Activated CD4-positive, alpha-beta T cell treated with anti-CD3 and anti-CD28 coated beads for 36 hours (primary cell): ENCODE data around the gene PCDHGC3. TPM values are rescaled to one million over a fixed set of nuclear protein-coding genes. Genes with fewer than 3 reads are reported as not detected.

Experiments used
- ATAC-seq: fragments of 200-7000 bp; cut with Tn5 transposase; one replicate; pipeline ENCODE4 v1.10.0; 2021; ENCODE audit warnings: mild to moderate bottlenecking, moderate library complexity
- CTCF ChIA-PET: fragments of 350-600 bp; sonication (Branson Sonifier 250); formaldehyde crosslinking; loops from one replicate; lab custom pipeline; 2021; ENCODE audit warnings: antibody characterized with exemption; lab: Charles Lee
- POLR2A ChIA-PET: fragments of 350-600 bp; sonication (Branson Sonifier 250); formaldehyde crosslinking; loops from one replicate; lab custom pipeline; 2021; ENCODE audit warnings: antibody characterized with exemption, inconsistent platforms; lab: Charles Lee
- DNase-seq: peaks from one replicate; pipeline ENCODE4 v3.0.0-alpha.2; 2020
- H3K27ac Mint-ChIP-seq: one replicate; pipeline ENCODE4 v1.8.0; 2021; ENCODE audit warnings: mixed read lengths
- H3K27me3 Mint-ChIP-seq: one replicate; pipeline ENCODE4 v1.8.0; 2021; ENCODE audit warnings: mixed read lengths
- H3K36me3 Mint-ChIP-seq: one replicate; pipeline ENCODE4 v1.8.0; 2021; ENCODE audit warnings: low read depth, mixed read lengths
- H3K4me1 Mint-ChIP-seq: one replicate; pipeline ENCODE4 v1.8.0; 2021; ENCODE audit warnings: mixed read lengths
- H3K4me3 Mint-ChIP-seq: one replicate; pipeline ENCODE4 v1.8.0; 2021; ENCODE audit warnings: mild to moderate bottlenecking, moderate library complexity, mixed read lengths
- H3K9me3 Mint-ChIP-seq: one replicate; pipeline ENCODE4 v1.8.0; 2021; ENCODE audit warnings: low read depth, mixed read lengths
- intact Hi-C, 2 experiments: fragments of 100-400 bp; cut with DNase I in 1 of 2; cut with micrococcal nuclease in 1 of 2; formaldehyde crosslinking; loops; one replicate each; pipeline versions ENCODE4 v1.14.2 to v1.15.1; 2022 to 2024; cut with DNase I, micrococcal nuclease
- total RNA-seq, 2 experiments: library from RNA; stranded (reverse); gene quantifications; one replicate each; pipeline ENCODE4 v1.2.3, GENCODE V29; 2021

The PCDHGC3 gene
- total RNA-seq, 2 experiments from 2014 or later = 0.16 to 0.34 TPM

DNA sequence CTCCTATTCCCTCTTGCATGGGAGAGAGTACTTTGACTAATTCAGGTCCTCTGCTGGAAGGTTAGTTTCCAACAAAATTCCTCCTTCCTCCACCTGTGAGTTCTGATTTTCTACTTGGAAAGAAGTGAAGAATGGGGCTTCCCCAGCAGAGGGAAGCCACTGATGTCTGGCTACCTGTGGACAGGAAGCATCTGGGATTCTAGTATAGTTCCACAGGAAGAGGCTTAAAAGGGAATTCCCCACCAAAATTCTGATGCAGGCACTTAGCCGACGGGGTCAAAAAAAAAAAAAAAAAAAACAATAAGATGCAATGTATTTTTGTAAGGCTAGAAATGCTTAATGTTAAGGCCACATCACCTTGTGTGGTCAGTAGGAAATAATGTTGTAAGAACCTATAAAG is 46.5 kb downstream of the PCDHGC3 start:
- ChIA-PET CTCF (interaction anchor here (0.6 to 10.2 kb wide), 15 partner anchors 10 to 167 kb away, joined by 3 to 101 read pairs (median 9); partner anchors contain the start of genes PCDHGA10, PCDHGA11, PCDHGA12 and PCDHGA4), POLR2A (no interaction called here)
- H3K9me3 Mint-ChIP-seq = no peaks in the 10 kb centered on the region
- intact Hi-C loops = loop anchor here in 1 of 2 experiments (5.0 kb wide), 1 partner anchor 35 kb away; no protein-coding TSS in a partner anchor
- no peak overlapping the region for H3K4me3 Mint-ChIP-seq
- no peak for DNase-seq
- no peak for ATAC-seq
- peaks cover 28% of the 10 kb centered on the region for H3K4me1 Mint-ChIP-seq
- no peak overlapping the region for H3K27ac Mint-ChIP-seq
- peaks cover 66% of the 10 kb centered on the region for H3K36me3 Mint-ChIP-seq
- H3K27me3 Mint-ChIP-seq = no peaks in the 10 kb centered on the region

DNA sequence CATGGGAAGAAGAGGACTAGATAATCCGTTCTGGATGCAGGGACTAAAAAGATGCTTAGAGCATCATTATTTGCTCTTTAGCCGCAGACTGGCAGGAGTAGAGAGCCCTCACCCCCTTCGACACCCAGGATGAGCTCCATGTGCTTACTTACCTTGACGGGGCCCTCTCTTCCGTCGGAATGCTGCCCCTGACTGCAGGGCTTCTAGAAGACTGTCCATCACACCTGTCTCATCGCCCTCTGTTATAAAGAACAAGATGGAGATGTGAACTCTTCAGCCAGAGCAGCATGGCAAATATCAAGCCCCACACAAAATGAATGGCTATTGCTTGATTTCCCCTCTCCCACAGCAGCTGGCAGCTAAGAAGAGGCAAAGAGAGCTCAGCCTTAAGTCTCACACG is 48.2 kb downstream of the PCDHGC3 start:
- H3K4me3 Mint-ChIP-seq = no peak overlapping the region
- H3K36me3 Mint-ChIP-seq = peaks cover 66% of the 10 kb centered on the region
- no peak overlapping the region for H3K27ac Mint-ChIP-seq
- H3K4me1 Mint-ChIP-seq = peaks cover 28% of the 10 kb centered on the region
- ATAC-seq (no peak), DNase-seq (no peak)
- no peaks in the 10 kb centered on the region for H3K27me3 Mint-ChIP-seq
- ChIA-PET POLR2A (no interaction called here), CTCF (interaction anchor here (0.6 to 10.2 kb wide), 20 partner anchors 11 to 756 kb away, joined by 3 to 101 read pairs (median 5); partner anchors contain the start of genes PCDHGA10, PCDHGA11, PCDHGA12 and PCDHGA4)
- intact Hi-C loops = loop anchor here (1.0 to 5.0 kb wide), 7 partner anchors 33 to 203 kb away; partner anchors contain the start of genes PCDHGA10 (in 1 of the 2), PCDHGA11 (in 1 of the 2), PCDHGA12 (in 1 of the 2) and PCDHGB7 (in 1 of the 2)
- no peaks in the 10 kb centered on the region for H3K9me3 Mint-ChIP-seq

DNA sequence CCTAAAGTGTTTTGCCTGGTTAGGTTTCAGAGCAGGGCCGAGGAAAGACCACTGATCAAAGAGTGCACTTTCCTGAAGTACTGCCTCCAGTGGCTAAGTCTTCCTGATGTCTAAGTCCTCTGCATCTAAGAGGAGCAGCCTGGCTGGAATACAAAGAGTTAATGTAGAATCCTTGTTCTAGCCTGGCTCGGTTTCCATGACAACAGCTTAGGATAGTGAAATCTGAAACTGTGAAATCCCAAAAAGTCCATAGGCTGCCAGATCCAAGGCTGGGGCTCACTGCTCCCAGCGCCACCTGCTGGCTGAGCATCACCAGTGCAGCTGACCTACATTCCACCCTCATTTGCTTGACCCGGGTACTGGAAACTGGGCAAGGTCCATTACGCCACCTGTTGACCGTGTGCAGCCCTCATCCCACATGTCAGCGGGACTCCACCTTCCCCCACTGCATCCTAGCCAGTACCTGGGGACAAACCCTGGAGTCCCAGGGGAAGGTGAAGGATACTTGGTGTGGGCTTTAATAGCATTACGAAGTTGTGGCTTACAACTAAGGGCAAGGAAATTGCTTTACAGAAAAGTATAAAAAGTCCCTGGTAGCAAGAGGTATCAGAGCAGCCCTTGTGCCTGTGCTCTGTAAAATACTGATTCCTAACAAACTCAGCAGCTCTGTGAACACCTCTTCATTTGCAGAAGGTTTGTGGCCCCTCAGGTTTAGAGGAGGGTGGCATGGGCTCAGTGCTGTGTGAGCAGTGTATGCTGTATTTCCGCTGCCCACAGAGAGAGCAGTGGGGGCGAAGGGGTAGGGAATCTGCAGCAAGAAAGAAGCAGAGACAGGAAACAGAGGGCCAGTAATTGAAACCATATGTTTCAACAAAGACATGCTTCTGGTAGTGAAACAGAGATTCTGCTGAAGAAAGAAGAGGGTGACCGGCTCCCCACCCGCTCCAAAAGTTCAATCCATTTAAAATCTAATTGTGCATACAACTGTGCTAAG is 49.1 kb downstream of the PCDHGC3 start:
- intact Hi-C loops = loop anchor here (1.0 to 5.0 kb wide), 7 partner anchors 32 to 204 kb away; partner anchors contain the start of genes PCDHGA10 (in 1 of the 2), PCDHGA11 (in 1 of the 2), PCDHGA12 (in 1 of the 2) and PCDHGB7 (in 1 of the 2)
- Mint-ChIP-seq H3K9me3 (no peaks in the 10 kb centered on the region), H3K4me3 (no peak overlapping the region), H3K4me1 (peaks cover 28% of the 10 kb centered on the region), H3K27me3 (no peaks in the 10 kb centered on the region), H3K27ac (no peak overlapping the region), H3K36me3 (peaks cover 57% of the 10 kb centered on the region)
- CTCF ChIA-PET = interaction anchor here (0.5 to 10.2 kb wide), 19 partner anchors 11 to 757 kb away, joined by 3 to 101 read pairs (median 5); partner anchors contain the start of genes PCDHGA10, PCDHGA11, PCDHGA12 and PCDHGB5
- POLR2A ChIA-PET = no interaction called here
- peak; percentile 62 for ATAC-seq
- DNase-seq = peak; percentile 67

DNA sequence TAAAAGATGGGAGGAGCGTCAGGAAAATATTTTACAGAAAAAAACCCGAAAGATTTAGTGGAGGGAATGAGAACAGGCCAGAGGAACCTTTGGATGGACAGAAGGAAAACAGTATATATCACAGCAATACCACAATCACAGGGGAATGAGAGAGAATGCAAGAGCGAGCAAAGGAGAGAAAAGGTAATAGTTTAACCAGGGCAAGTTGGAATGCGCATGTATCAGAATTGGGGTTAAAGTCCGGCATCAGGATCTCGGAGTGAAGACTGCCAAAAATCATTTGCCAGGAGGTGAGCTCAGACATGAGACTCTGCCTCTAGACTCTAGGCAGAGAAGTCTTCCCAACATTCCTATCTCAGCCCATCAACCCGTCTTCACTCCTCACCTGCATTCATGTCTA is 49.9 kb downstream of the PCDHGC3 start:
- no peak overlapping the region for H3K4me3 Mint-ChIP-seq
- no peaks in the 10 kb centered on the region for H3K27me3 Mint-ChIP-seq
- intact Hi-C loops = loop anchor here (2.0 kb wide), 3 partner anchors 105 to 205 kb away; partner anchors contain the start of genes PCDHGA10 (in 1 of the 2), PCDHGA11 (in 1 of the 2) and TAF7 (in 1 of the 2)
- H3K4me1 Mint-ChIP-seq = peaks cover 26% of the 10 kb centered on the region
- peaks cover 50% of the 10 kb centered on the region for H3K36me3 Mint-ChIP-seq
- CTCF ChIA-PET = interaction anchor here (0.6 to 10.2 kb wide), 11 partner anchors 10 to 339 kb away, joined by 3 to 101 read pairs (median 10); partner anchors contain the start of genes PCDHB9, PCDHGA10, PCDHGA11 and PCDHGA12
- no peak overlapping the region for H3K27ac Mint-ChIP-seq
- no peak for DNase-seq
- POLR2A ChIA-PET = no interaction called here
- ATAC-seq = no peak
- no peaks in the 10 kb centered on the region for H3K9me3 Mint-ChIP-seq

DNA sequence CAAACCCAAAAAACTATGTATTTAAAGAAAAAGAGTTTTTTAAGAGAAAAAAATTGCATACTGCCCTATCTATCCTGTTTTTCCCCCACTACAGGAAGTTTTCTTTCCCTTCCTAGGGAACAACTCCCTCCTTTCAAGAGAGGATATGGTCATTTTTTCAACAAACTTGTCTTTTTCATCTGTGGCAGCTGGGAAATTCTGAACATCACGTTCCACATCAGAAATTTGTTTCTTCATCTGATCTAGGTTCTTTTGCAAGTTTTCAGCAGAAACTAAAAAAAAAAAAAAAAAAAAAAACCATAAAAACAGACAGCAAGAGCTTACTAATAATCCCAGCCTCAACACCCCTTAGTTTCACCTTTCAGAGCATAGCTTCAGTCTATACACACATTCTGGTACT is 51.7 kb downstream of the PCDHGC3 start:
- no peak overlapping the region for H3K4me3 Mint-ChIP-seq
- ATAC-seq (no peak), DNase-seq (no peak)
- H3K36me3 Mint-ChIP-seq = peaks cover 36% of the 10 kb centered on the region
- no peaks in the 10 kb centered on the region for H3K27me3 Mint-ChIP-seq
- H3K4me1 Mint-ChIP-seq = peaks cover 9% of the 10 kb centered on the region
- ChIA-PET CTCF (interaction anchor here (1.0 to 10.2 kb wide), 5 partner anchors 15 to 115 kb away, joined by 3 to 101 read pairs (median 8); partner anchors contain the start of genes PCDHGA10 and PCDHGA12), POLR2A (interaction anchor here (0.6 kb wide), 1 partner anchor 53 kb away, joined by 7 read pairs; no protein-coding TSS in a partner anchor)
- H3K9me3 Mint-ChIP-seq = no peaks in the 10 kb centered on the region
- no peak overlapping the region for H3K27ac Mint-ChIP-seq
- intact Hi-C loops = no loop called here

Other genes starting within 250 kb of the PCDHGC3 start
- not detected for gene PCDHB15, start 230.6 kb upstream of the PCDHGC3 start, total RNA-seq
- gene SLC25A2, start 171.9 kb upstream of the PCDHGC3 start, total RNA-seq = under 1 TPM; 0.27 to 0.30 TPM
- 10 to 100 TPM; 45.2 to 54.4 TPM for gene TAF7, start 155.2 kb upstream of the PCDHGC3 start, total RNA-seq
- gene PCDHGA1, start 145.5 kb upstream of the PCDHGC3 start, total RNA-seq = under 1 TPM in 1 of 2 experiments, not detected in 1; 0.05 TPM
- gene PCDHGA2, start 137.2 kb upstream of the PCDHGC3 start, total RNA-seq = not detected
- not detected for gene PCDHGA3, start 132.1 kb upstream of the PCDHGC3 start, total RNA-seq
- gene PCDHGB1, start 125.9 kb upstream of the PCDHGC3 start, total RNA-seq = not detected
- under 1 TPM; 0.11 TPM for gene PCDHGA4, start 120.9 kb upstream of the PCDHGC3 start, total RNA-seq
- under 1 TPM; 0.07 to 0.18 TPM for gene PCDHGB2, start 116.0 kb upstream of the PCDHGC3 start, total RNA-seq
- gene PCDHGA5, start 111.8 kb upstream of the PCDHGC3 start, total RNA-seq = under 1 TPM; 0.07 to 0.09 TPM
- gene PCDHGB3, start 105.7 kb upstream of the PCDHGC3 start, total RNA-seq = not detected
- gene PCDHGA6, start 102.1 kb upstream of the PCDHGC3 start, total RNA-seq = under 1 TPM; 0.05 to 0.14 TPM
- gene PCDHGA7, start 93.2 kb upstream of the PCDHGC3 start, total RNA-seq = not detected
- under 1 TPM in 1 of 2 experiments, not detected in 1; 0.09 TPM for gene PCDHGB4, start 88.3 kb upstream of the PCDHGC3 start, total RNA-seq
- not detected for gene PCDHGA8, start 83.3 kb upstream of the PCDHGC3 start, total RNA-seq
- gene PCDHGB5, start 78.0 kb upstream of the PCDHGC3 start, total RNA-seq = under 1 TPM; 0.05 to 0.09 TPM
- under 1 TPM in 1 of 2 experiments, not detected in 1; 0.09 TPM for gene PCDHGA9, start 73.2 kb upstream of the PCDHGC3 start, total RNA-seq
- not detected for gene PCDHGB6, start 67.9 kb upstream of the PCDHGC3 start, total RNA-seq
- gene PCDHGA10, start 63.0 kb upstream of the PCDHGC3 start, total RNA-seq = under 1 TPM in 1 of 2 experiments, not detected in 1; 0.07 TPM
- gene PCDHGB7, start 58.3 kb upstream of the PCDHGC3 start, total RNA-seq = not detected
- gene PCDHGA11, start 54.9 kb upstream of the PCDHGC3 start, total RNA-seq = under 1 TPM in 1 of 2 experiments, not detected in 1; 0.07 TPM
- under 1 TPM; 0.07 to 0.09 TPM for gene PCDHGA12, start 45.5 kb upstream of the PCDHGC3 start, total RNA-seq
- not detected for gene PCDHGC4, start 9.1 kb downstream of the PCDHGC3 start, total RNA-seq
- gene PCDHGC5, start 13.1 kb downstream of the PCDHGC3 start, total RNA-seq = not detected
- gene DIAPH1, start 143.0 kb downstream of the PCDHGC3 start, total RNA-seq = 100 to 1,000 TPM; 185 to 212 TPM
- 10 to 100 TPM; 85.9 to 88.6 TPM for gene HDAC3, start 160.9 kb downstream of the PCDHGC3 start, total RNA-seq
- 10 to 100 TPM; 24.3 to 27.8 TPM for gene RELL2, start 161.0 kb downstream of the PCDHGC3 start, total RNA-seq
- 10 to 100 TPM; 28.2 to 32.9 TPM for gene FCHSD1, start 175.5 kb downstream of the PCDHGC3 start, total RNA-seq
- gene ARAP3, start 206.3 kb downstream of the PCDHGC3 start, total RNA-seq = 1 to 10 TPM; 3.2 TPM